ENCODE measurements around the gene DCP1B.

DCP1B gene

DNA sequence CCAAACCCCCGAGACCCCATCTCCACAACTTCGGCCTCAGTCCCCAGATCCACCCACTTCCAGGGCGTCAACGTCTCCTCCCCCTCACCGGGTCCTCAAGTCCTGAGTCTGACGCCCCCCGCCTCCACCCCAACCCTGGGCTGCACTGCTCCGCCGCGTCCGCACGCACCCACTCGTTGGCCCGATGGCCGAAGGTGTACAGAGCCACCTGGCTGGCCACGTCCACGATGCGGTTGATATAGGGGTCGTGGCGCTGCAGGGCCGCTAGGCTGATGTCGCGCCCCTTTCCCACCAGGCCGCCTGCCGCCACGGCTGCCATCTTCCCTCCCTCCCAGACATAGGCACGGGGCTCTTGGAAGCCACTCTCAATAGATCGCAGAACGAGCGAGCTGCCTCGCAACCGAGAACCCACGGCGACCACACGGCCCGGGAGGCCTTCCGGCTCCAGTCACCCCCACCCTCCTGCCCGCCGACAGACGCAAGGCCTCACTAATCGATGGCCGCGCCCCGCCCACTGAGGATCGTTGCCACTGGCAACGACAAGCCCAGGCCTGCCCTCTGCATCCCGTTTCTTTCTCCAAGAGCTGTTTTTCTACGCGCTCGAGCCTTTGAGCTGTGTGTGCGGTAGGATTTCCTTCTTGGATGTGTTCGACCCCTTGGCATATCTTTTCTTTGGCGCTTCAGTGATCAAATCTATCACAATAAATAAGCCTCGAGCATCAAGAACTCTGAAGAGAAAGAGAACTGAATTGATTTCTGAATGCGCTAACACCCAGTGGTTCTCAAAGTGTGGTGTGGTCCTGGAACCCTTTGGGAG is at the start of gene DCP1B:
TSS of gene DCP1B (minus strand) at position 345 of the 817 bp plus-strand sequence. CDS start at position 319, 26 bp downstream.
- peaks cover 8% of the 10 kb centered on the region for H3K36me3 Mint-ChIP-seq
- peaks cover 4% of the 10 kb centered on the region for H3K27me3 Mint-ChIP-seq
- DNase-seq = peak; percentile 97
- peaks cover 3% of the 10 kb centered on the region for H3K9me3 Mint-ChIP-seq
- peak within 1 kb of the TSS; percentile 96 for H3K27ac Mint-ChIP-seq
- CTCF ChIA-PET = no interaction called here
- H3K4me1 Mint-ChIP-seq = peaks cover 35% of the 10 kb centered on the region
- H3K4me3 Mint-ChIP-seq = peak within 1 kb of the TSS; percentile 85

DNA sequence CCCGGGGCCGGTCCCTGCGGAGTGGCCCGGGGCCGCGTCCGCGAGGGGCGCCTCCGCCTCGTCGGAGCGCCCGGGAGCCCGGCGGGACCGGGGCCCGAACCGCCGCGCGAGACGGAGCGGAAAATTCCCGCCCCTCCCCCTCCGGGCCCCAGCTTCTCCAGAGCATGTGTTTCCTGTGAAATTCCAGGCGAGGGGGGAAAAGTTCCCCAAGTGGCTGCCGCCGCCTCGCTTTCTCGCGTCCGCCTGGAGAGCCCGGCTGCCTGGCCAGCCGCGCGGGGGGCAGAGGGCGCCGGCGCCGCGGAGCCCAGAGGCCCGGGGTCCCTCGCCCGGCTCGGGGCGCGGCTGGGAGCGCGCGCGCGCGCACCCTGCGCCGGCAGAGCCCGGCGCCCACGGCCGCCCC is 49.4 kb upstream of the DCP1B start:
- Mint-ChIP-seq H3K4me3 (no peak overlapping the region), H3K27me3 (peaks cover 85% of the 10 kb centered on the region), H3K9me3 (no peaks in the 10 kb centered on the region), H3K36me3 (peaks cover 1% of the 10 kb centered on the region), H3K27ac (no peak overlapping the region), H3K4me1 (peaks cover 24% of the 10 kb centered on the region)
- CTCF ChIA-PET = interaction anchor here (1.0 kb wide), 1 partner anchor 529 kb away, joined by 3 read pairs; no protein-coding TSS in a partner anchor
- no peak for DNase-seq

DNA sequence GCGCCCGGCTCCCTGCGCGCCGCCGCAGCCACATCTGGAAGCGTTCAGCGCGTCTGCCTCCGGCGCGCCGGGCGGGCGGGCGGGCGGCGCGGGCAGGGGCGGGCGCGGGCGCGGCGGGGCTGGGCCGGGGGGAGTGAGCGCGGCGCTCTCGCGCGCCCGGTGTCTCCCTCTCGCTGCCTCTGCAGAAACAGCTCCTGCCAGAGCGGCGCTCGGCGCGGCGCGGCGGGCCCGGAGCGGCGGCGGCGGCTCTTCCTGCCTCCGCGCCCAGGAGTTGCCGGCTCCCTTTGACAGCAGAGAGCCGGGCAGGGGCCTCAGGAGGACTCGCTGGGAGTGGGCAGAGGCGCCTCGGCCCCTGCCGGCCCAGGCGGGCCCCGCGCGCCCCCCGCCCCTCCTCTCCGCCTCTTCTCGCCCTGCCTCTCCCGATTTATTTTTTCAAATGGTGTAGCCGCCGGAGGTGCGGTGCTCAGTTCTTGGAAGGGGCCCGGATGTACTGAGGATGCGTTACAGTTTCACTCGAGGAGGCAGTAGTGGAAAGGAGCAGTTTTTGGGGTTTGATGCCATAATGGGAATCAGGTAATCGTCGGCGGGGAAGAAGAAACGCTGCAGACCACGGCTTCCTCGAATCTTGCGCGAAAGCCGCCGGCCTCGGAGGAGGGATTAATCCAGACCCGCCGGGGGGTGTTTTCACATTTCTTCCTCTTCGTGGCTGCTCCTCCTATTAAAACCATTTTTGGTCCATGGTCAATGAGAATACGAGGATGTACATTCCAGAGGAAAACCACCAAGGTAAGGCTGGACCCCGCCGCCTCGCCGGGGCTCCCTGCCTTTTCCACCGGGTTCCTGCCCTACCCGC is 48.8 kb upstream of the DCP1B start, which contains the start of gene CACNA1C:
TSS of gene CACNA1C (plus strand) at position 162 of the 853 bp plus-strand sequence. CDS start at position 738, 576 bp downstream.
- H3K27me3 Mint-ChIP-seq = peaks cover 86% of the 10 kb centered on the region
- peaks cover 24% of the 10 kb centered on the region for H3K4me1 Mint-ChIP-seq
- H3K4me3 Mint-ChIP-seq = peak within 1 kb of the TSS; percentile 83
- no peak within 1 kb of the TSS for H3K27ac Mint-ChIP-seq
- DNase-seq = peak; percentile 69
- no peaks in the 10 kb centered on the region for H3K9me3 Mint-ChIP-seq
- CTCF ChIA-PET = no interaction called here
- H3K36me3 Mint-ChIP-seq = peaks cover 1% of the 10 kb centered on the region

DNA sequence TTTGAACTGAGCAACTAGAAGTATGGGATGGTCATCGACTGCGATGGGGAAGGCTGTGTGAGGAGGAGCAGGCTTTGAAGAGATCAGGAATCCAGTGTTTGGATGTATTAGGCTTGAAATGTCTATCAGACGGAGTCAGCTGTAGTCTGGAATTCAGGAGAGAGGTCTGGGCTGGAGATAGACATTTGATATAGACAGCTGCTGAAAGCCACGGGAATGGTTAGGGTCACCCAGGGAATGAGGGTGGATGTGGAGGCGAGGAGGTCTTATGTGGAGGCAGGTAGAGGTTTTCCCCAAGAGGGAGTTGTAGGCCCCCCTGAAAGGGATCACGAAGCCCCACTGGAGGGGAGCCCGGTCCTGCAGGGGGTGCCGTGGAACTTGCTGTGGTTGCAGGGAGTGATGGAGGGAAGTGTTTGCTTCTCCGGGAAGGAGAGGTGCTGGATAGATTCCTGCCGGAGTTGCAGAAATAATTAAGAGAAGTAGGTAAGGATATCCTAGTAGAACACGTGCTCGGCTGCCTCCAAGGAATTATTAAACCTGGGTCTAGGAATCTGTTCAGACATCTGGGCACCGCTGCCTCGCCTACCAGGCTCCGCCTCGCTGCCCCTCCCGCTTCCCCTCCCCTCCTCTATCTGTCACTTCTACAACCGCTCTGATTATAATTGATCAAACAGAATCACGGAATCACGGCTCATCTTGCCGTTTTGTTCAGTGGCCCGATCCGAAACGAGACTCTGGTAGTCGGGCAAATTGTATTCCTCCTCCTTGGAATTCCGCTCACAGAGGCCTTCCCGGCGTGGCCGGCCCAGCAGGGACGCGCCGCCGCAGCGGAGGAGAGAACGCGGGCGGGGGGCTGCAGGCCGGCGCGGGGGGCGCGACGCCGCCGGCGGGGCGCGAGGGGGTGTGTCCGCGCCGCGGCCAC is 47.7 kb upstream of the DCP1B start:
- no peak overlapping the region for H3K27ac Mint-ChIP-seq
- peaks cover 81% of the 10 kb centered on the region for H3K27me3 Mint-ChIP-seq

DNA sequence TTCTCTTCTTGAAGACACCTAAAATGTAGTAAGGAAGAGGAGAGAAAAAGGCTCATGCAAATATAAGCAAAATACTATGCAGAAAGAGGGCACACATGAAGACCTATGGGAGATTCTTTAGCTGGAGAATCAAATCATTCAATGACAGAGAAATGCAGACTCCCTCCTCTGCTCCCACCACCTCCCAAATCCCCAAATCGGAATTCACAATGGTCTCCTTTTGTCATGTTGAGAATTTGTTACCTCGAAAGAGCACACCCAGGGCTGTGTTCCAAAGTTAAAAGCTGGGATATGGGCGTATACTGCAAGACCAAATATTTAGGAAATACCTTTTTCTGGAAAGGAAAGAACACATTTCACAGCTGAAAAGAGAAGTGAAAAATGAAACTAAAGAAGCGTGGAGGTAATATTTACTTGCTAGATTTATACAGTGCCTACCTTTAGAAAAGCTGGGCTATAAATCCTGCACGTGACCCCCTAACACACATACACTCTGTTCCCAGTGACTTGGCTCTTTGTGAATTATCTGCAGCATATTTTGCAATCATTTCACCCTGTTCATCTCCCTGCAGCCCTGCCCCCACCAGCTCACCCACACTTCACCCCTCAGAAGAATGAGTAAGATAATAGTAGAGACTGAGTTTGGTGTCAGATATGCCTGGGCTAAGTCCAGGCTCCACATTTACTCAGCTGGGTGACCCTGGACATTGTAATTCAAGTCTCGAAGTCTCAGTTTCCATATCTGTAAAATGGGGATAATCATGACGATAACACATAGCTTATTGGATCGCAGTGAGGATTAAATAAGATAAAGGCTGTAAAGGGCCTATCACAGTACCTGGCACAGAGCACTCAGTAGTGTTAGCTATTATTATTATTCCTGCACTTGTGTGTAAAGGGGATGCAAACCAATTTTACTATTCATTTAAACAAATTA is 45.6 kb upstream of the DCP1B start:
- Mint-ChIP-seq H3K4me3 (no peak overlapping the region), H3K27me3 (peaks cover 72% of the 10 kb centered on the region), H3K4me1 (peaks cover 24% of the 10 kb centered on the region), H3K9me3 (no peaks in the 10 kb centered on the region), H3K36me3 (peaks cover 1% of the 10 kb centered on the region), H3K27ac (no peak overlapping the region)
- no peak for DNase-seq
- CTCF ChIA-PET = interaction anchor here (0.6 kb wide), 1 partner anchor 259 kb away, joined by 3 read pairs; no protein-coding TSS in a partner anchor

More for the DNA sequence above, 47.7 kb upstream of the DCP1B start:
- Mint-ChIP-seq H3K9me3 (no peaks in the 10 kb centered on the region), H3K4me3 (peak overlapping the region; percentile 51), H3K4me1 (peaks cover 24% of the 10 kb centered on the region), H3K36me3 (peaks cover 1% of the 10 kb centered on the region)
- CTCF ChIA-PET = no interaction called here
- no peak for DNase-seq

DNA sequence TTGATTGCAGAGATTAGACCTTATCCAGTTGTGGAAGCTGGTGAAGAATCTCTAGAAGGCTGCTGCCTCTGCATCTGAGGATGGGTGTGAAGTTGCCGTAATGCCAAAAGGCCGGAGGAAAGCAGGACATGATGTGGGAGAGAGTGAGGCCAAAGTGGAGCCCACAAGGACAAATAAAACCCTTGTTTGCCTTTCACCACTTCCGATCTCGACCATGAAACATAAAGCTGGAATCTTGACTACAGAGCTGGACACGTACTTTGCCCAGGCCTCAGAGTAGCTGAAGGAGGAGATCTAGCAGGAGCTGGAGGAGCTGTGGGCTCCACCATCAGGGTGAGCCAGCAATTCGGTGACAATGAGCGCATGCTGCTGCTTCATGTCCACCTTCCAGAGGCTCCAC is 43.5 kb upstream of the DCP1B start:
- CTCF ChIA-PET = interaction anchor here (1.0 to 1.1 kb wide), 3 partner anchors 10 to 12 kb away, joined by 3 to 6 read pairs (median 4); no protein-coding TSS in a partner anchor
- Mint-ChIP-seq H3K4me3 (no peak overlapping the region), H3K4me1 (peaks cover 13% of the 10 kb centered on the region), H3K27me3 (peaks cover 55% of the 10 kb centered on the region), H3K27ac (no peak overlapping the region), H3K9me3 (no peaks in the 10 kb centered on the region), H3K36me3 (no peaks in the 10 kb centered on the region)
- no peak for DNase-seq

DNA sequence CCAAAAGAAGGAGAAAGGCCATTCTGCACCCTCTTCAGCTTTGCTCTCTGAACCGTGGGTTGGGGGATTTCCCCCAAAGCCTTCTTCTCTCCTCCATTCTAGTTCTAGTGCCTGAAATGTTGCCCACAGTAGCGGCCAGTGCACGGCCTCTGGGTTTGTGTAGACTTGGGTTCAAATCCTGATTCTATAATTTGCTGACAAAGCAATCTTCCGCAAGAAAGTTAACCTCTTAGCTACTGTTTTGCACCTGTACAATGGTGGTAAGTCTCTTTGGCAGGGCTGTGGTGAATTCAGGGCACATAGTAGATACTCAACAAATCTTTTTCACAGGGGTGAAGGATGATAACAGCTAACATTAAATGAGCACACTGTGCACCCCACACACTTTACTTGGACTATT is 42.7 kb upstream of the DCP1B start:
- H3K27me3 Mint-ChIP-seq = peaks cover 56% of the 10 kb centered on the region
- peaks cover 11% of the 10 kb centered on the region for H3K4me1 Mint-ChIP-seq
- no peak overlapping the region for H3K27ac Mint-ChIP-seq
- no peak for DNase-seq
- H3K9me3 Mint-ChIP-seq = no peaks in the 10 kb centered on the region
- CTCF ChIA-PET = interaction anchor here (0.9 to 1.1 kb wide), 3 partner anchors 11 to 409 kb away, joined by 3 to 6 read pairs (median 3); no protein-coding TSS in a partner anchor
- no peaks in the 10 kb centered on the region for H3K36me3 Mint-ChIP-seq
- no peak overlapping the region for H3K4me3 Mint-ChIP-seq

DNA sequence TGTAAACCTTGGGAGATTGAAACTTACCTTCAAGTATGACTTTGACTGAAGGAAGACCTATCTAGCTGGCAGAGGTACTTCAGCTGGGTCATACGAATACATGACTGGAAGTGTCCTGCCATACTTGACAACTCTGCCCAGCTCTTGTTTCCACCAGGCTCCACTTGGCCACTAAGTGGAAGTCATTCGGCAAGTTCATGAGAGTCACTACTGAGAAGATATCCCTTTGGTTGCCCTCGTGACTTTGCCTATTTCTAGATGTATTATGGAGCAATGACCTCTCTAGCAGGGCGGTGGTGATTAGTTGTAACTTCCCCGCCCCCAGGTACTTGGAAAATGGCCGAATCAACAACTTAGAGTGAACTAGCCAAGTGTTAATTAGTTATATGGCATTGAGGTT is 39.9 kb upstream of the DCP1B start:
- DNase-seq = no peak
- Mint-ChIP-seq H3K9me3 (no peaks in the 10 kb centered on the region), H3K4me1 (no peaks in the 10 kb centered on the region), H3K27me3 (peaks cover 44% of the 10 kb centered on the region), H3K36me3 (no peaks in the 10 kb centered on the region), H3K27ac (no peak overlapping the region), H3K4me3 (no peak overlapping the region)
- CTCF ChIA-PET = no interaction called here

DNA sequence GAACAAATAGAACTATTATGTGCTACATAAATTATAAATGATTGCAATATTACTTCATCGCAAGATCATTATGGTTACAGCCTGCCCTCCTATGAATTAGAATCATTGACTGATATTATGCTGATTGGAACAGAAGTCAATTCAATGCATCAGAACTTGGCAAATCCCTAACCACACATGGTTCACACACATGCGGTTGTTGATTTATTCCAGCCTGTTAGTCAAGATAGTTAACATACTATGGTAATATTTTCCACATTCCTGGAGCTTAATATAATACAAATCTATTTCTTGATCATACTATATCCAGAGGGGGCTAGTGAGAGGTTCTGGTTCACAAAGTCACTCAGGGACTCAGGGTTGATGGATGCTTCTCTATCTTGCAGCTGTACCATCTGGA is 38.8 kb upstream of the DCP1B start:
- Mint-ChIP-seq H3K4me1 (no peaks in the 10 kb centered on the region), H3K27me3 (peaks cover 41% of the 10 kb centered on the region), H3K4me3 (no peak overlapping the region), H3K36me3 (no peaks in the 10 kb centered on the region), H3K9me3 (no peaks in the 10 kb centered on the region), H3K27ac (no peak overlapping the region)
- no peak for DNase-seq
- CTCF ChIA-PET = no interaction called here

DNA sequence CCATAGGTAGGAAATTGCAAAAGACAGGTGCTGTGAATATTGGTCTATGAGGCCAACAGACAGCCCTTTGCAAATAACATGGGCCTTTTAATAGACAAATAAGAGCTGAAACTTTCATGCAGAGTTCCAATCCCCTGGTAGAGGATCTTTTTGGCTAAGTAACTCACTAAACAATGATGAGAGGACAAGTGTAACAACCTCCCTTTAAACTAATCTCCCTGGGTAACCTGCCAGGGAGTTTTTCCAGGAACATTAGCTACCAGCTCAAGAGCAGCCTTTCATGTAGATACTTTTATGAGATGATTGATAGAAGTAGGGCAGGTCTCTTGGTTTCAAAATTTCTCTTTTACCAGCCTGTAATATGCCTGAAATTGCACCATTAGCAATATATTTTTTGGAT is 34.8 kb upstream of the DCP1B start:
- H3K27ac Mint-ChIP-seq = no peak overlapping the region
- H3K36me3 Mint-ChIP-seq = no peaks in the 10 kb centered on the region
- H3K9me3 Mint-ChIP-seq = no peaks in the 10 kb centered on the region
- peaks cover 9% of the 10 kb centered on the region for H3K4me1 Mint-ChIP-seq
- no peak overlapping the region for H3K4me3 Mint-ChIP-seq
- no peak for DNase-seq
- CTCF ChIA-PET = no interaction called here
- peaks cover 60% of the 10 kb centered on the region for H3K27me3 Mint-ChIP-seq

DNA sequence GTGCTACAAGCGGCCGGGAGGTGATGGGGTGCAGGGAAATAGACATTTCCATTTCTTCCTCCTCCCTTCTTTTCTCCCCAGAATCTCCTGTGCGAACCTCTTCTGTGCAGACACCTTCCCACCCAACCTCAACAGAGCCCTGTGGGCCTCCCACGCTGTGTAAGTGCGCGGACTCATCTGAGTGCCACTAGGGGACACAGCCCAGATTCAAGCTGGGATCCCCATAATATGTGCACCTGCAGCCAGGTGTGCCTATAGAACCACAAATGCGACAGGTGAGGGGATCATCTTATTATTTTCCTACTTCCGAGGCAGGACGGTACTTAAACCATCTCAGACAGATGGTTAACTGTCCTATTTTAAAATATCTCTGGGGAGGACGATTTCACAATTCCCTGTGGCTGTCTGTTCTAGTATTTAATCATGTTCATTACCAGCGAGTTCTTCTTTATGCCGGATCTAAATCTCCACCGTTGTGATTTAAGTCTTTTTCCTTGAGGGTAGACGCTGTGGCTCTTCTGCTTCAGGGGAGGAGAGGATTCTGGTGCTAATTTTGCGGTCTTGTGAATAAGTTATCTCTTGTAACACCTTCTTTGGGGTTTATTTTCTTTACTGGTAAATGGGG is 31.3 kb upstream of the DCP1B start:
- no peak for DNase-seq
- H3K27me3 Mint-ChIP-seq = peaks cover 79% of the 10 kb centered on the region
- H3K36me3 Mint-ChIP-seq = no peaks in the 10 kb centered on the region
- H3K9me3 Mint-ChIP-seq = no peaks in the 10 kb centered on the region
- no peak overlapping the region for H3K27ac Mint-ChIP-seq
- peaks cover 9% of the 10 kb centered on the region for H3K4me1 Mint-ChIP-seq
- CTCF ChIA-PET = interaction anchor here (1.0 to 1.6 kb wide), 2 partner anchors 12 to 41 kb away, joined by 3 read pairs; no protein-coding TSS in a partner anchor
- H3K4me3 Mint-ChIP-seq = peak overlapping the region; percentile 36

DNA sequence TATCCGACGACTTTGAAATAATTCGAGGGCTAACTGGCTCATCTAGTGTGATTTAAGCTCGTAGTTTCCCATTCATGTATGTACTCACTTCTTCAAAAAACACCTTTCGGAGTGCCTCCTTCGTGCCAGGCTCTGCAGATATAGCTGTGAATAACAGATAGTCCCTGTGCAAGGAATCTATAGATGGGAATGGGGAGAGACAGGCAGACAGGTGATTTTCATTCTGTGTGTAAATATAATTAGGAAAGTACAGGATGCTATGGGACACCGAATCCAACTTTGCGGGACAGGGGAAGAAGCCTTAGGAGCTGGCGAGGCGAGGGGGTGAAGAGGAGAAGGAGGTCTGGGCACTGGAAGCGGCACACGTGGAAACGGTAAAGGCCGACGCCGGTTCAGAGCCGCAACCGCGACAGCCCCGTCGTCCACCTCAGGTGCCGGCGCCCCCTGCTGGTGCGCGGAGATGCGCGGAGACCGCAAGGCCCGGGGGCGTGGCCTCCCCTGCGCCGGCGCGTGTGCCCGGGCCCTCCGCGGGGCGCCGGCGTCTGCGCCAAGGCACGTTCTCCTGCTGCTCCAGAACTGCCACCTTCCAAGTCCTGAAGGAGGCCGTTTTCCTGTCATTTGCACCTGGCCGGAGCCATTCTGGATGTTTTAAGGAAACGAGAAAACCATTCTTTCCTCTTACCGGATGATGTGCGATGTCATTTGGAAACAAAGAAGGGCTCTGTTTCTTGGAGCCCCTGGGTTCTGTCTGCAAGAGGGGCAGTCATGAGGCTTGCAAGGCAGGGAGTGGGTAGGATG is 30.6 kb upstream of the DCP1B start:
- Mint-ChIP-seq H3K4me1 (peaks cover 9% of the 10 kb centered on the region), H3K9me3 (no peaks in the 10 kb centered on the region), H3K4me3 (peak overlapping the region; percentile 36), H3K27ac (no peak overlapping the region), H3K27me3 (peaks cover 80% of the 10 kb centered on the region), H3K36me3 (no peaks in the 10 kb centered on the region)
- peak; percentile 87 for DNase-seq
- CTCF ChIA-PET = interaction anchor here (0.8 to 1.6 kb wide), 7 partner anchors 9 to 381 kb away, joined by 3 to 4 read pairs (median 3); no protein-coding TSS in a partner anchor

All from activated naive CD4-positive, alpha-beta T cell treated with anti-CD3 and anti-CD28 coated beads, Interleukin-2, amount 10 ng/mL, durations not matched to agents 7 days and 5 days (primary cell).